GM21529 (cell line): Measurements from ENCODE around the gene BRSK2.
"Not testable (repeated sequence)": the region's sequence is repeated elsewhere in the genome, so short reads cannot be mapped to it uniquely, and the experiment has no call there.

Experiments
- ATAC-seq: cut with Tn5 transposase; IDR thresholded peaks from one replicate; pipeline ENCODE4 v1.9.1; 2021; ENCODE audit not compliant: unreplicated experiment

BRSK2 gene

DNA sequence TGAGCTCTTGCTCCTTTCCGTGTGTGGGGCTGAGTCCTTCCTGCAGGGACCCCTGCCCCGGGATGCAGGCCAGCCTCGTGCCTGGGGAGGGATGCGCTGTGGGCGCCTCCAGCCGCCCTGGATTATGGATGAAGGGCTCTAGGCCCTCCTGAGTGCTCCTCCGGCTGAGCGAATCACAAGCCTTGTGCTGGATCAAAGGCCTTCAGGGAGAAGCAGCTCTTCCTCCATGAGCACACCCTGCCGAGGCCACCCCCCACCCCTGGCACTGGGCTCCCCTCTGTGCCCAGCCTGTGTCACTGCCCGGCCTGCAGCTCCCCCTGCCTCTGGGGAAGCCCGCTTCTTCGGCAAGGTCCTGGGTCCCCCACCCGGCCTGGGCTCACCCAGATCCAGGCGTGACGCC is 43.8 kb downstream of the BRSK2 start:
- ATAC-seq: no peak

DNA sequence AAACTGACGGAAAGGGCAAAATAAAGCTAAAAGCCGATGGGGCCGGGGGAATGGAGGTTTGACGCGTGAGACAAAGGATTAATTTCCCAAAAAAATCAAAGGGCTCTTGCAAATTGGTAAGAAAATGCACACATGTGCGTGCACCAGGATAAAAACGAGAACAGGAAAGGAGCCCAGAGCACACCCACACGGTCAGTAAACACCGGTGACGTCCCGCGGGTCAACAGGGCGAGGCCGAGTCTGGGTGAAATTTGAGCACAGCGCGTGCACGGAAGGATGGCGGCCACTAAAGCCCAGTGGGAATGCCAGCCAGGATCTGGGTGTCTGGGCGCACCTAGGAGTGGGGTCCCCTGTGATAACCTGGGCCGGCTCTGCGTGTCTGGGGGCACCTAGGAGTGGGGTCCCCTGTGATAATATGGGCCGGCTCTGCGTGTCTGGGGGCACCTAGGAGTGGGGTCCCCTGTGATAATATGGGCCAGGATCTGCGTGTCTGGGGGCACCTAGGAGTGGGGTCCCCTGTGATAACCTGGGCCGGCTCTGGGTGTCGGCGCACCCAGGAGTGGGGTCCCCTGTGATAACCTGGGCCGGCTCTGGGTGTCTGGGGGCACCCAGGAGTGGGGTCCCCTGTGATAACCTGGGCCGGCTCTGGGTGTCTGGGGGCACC is 44.4 kb downstream of the BRSK2 start:
- no peak for ATAC-seq

DNA sequence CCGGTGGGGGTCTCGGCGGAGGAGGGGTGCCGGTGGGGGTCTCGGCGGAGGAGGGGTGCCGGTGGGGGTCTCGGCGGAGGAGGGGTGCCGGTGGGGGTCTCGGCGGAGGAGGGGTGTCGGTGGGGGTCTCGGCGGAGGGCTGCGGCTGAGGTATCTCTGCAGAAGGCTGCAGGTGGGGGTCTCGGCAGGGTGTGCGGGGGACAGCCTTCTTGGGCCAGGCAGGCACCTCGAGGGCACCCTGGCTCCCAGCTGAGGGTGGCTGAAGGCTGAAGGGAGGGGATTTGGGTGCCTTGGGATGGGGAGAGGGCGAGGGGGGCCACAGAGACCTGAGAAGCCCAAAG is 45.7 kb downstream of the BRSK2 start:
- ATAC-seq: not testable (repeated sequence)

DNA sequence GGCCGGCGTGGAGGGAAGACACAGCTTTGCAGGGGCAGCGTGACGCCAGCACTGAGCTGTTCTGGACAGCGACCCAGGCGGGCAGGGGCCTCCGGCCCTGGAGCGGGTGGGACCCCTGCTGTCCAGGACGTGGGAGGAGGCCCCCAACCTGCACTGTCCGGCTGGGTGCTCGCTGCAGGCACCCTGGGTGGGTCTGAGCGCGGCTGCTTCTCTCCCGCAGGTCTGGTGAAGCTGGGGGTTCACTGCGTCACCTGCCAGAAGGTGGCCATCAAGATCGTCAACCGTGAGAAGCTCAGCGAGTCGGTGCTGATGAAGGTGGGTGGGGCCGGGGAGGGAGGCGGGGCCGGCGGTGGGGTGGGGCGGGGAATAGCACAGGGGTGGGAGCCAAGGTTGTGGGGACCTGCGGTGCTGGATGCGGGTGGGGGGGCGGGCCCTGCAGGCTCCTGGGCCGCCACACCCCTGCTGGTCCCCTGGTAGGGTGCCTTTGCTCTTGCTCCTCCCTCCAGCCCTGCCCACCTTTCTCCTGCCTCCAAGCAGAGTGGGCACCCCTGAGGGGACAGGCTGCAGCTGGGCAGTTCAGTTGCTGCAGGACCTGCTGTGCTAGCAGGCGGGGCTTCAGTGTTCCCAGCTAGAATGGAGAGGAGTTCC is 46.2 kb downstream of the BRSK2 start:
- no peak for ATAC-seq

DNA sequence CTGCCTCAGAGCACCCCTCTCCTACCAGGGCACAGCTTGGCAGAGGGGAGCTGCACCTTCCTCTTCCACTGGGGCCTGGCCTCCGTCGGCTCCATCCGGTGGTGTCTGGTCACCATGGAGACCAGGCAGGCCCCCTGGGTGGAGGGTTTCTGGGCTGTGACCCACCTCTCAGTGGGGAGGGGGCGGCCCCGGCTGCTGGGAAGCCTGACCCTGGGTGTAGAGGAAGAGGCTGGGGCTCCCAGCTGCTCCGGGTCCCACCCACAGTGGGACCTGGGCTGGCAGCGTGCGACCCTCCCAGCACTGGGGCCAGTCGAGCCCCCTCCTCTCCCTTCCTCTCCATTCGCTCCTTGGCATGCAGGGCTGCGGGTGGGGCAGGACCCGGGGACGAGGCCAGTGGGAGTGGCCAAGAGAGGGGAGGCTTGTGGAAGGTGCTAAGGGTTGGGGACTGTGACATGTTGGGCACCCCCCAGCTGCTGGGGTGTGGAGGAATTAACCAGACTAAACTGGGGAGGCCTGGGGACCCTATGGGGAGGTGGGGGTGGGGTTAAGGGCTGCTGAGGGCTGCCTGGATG is 46.8 kb downstream of the BRSK2 start:
- ATAC-seq: no peak

DNA sequence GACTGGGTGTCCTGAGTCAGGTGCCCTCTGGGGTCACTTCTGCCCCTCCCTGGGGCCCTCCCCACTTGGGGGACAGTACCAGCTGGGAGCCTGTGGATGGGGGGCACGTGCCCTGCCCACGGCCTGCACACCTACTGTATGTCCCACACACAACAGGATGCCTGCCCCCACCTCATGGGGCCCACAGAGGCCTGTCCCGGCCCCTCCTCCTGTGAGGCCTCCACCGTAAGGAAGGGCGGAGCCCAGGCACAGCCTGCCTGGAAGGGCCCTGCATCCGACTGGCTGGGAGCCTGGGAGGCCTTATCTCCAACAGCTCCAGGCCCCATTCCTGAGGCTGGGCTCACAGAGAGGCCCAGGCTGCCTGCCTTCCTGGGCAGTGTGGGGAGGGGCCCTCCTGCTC is 47.8 kb downstream of the BRSK2 start:
- ATAC-seq: no peak

DNA sequence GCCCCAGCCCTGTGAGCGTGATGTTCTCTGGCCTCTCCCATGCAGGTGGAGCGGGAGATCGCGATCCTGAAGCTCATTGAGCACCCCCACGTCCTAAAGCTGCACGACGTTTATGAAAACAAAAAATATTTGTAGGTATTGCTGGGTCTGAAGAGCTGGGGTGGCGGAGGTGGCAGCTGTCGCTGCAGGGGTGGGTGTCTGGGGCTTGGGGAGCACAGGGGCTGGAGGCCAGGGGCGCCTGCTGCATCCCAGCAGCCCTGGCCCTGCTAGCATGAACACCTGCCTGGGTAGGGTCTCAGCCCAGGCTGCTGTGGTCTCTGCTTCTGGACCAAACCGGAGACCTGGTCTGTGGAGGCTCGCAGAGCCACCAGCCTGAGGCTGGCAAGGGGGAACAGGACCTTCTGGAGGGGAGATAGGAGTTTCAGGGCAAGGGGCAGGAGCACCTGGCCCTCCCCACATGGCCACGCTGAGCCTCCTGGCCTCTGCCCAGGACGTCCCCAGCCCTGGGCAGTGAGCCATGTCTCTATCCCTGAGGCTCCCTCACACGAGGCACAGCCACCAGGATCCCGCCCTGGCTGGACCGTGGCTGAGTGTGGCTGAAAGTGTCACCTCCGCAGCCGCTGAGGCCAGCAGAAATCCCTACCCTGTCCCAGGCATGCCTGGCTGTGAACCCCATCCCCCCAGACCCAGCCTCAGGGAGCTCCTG is 48.7 kb downstream of the BRSK2 start:
- no peak for ATAC-seq

DNA sequence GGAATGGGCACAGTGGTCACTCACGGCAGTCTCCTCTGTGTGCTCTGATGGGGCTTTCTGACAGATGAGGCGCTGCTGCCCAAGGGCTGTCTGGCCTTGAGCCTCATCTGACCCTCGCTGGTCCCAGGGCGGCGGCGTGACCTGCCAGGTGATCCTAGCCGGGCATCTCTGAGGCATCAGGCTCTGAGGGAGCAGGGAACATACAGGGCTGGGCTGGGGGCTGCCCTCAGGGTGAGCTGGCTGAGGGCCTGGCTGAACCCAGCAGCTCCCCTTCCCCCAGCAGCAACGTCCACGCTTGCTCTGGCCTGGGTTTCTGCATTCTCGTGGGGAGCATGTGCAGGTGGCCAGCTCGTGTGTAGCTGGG is 49.2 kb downstream of the BRSK2 start:
- no peak for ATAC-seq

DNA sequence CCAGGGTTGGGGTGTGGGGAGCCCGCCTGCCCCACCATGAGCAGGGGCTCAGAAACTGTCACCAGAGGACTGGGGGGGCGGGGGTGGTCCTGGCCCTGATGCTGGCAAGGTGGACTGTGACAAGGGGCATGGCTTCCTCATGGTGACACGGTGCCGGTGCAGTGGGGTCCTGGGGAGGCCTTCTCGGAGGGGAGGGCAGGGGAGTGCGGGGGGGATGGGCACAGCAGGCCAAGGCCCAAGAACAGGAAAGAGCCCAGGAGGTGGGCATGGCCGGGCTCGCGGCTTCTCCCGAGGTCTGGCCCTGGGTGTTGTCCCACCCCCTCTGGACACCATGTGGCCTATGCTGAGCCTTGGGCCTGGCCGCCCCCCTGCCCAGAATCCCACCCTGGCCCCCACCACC is 49.6 kb downstream of the BRSK2 start:
- no peak for ATAC-seq

DNA sequence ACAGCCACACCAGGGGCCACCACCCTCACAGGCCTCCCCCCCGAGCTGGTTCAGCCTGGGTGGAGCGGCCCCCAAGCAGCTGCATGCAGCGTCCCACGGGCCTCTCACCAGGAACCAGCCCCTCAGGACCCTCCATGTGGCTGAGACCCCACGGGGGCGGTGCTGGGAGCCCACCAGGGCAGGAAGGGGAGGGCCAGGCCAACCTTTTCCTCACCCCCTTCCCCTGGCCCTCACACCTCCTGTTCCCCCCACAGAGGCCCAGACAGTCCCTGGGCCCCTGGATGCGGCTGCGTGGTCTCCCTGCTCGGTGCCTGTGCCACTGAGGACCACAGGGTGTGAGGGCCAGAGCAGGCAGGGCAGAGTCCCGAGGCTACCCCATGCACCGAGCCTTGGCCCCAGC is 50.3 kb downstream of the BRSK2 start:
- ATAC-seq: no peak

DNA sequence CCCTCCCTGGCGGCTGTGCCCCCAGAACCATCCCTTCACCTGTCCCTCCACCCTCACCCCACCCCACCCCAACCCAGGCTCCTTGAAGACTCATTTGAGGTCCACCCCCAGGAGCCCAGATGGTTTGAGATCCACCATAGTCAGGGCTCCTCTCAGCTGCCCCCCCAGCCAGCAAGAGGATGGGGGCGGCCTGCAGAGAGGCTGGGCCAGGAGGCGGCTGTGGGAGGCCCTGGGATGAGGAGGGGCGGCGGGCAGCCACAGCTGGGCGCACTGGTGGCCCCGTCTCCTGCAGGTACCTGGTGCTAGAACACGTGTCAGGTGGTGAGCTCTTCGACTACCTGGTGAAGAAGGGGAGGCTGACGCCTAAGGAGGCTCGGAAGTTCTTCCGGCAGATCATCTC is 50.8 kb downstream of the BRSK2 start:
- ATAC-seq: no peak

DNA sequence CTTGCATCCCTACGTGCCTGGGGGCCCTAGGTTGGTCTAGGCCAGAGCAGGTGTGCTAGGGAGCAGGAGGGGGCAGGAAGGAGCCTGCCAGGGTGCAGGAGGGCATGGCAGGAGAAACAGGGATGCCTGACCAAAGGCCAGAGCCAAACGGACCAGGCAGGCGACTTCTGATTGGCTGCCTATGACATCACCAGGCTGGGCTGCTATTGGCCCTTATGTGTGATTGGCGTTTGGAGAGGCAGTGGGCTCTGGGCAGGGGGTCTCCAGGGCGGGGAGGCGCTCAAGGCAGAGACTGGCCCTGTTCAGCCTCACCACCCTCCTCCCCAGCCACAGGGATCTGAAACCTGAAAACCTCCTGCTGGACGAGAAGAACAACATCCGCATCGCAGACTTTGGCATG is 52.4 kb downstream of the BRSK2 start:
- no peak for ATAC-seq

DNA sequence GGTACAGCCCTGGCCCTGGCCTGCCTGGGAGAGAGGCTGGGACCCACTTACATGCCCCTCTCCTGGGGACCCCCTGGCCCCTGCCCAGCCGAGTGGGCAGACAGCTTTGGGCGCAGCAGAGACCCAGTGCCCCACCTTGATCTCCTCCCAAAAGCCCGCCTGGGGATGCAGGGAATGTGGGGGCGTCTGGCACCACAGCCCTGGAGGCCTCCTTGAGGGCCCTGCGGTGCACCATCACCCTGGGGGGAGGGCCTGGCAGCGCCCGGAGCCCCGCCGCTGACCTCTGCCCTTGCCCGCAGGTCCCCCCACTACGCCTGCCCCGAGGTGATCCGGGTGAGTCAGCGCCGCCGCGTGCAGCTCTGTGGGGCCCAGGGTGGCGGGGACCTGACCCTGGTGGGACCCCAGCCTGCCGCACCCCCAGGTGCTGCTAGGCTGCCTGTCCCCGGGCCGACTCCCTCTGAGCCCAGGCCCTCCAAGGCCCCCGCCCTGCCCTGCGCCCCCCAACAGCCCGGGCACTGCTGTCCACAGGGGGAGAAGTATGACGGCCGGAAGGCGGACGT is 53.2 kb downstream of the BRSK2 start:
- ATAC-seq: no peak

DNA sequence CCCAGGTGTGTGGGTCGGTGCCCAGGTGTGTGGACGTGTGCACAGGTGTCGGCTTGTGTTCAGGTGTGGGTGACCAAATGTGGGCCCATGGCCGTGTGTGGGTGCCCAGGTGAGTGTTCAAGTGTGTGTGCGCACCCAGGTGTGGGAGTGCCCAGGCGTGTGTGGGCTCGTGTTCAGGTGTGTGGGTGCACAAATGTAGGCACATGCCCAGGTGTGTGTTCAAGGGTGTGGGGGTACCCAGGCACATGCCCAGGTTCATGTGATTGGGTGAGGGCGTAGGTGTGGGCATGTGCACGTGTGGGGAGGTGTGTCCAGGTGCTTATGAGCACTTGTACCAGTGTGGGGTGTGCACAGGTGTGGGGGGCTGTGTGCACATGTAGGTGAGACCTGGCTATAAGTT is 54.0 kb downstream of the BRSK2 start:
- no peak for ATAC-seq

DNA sequence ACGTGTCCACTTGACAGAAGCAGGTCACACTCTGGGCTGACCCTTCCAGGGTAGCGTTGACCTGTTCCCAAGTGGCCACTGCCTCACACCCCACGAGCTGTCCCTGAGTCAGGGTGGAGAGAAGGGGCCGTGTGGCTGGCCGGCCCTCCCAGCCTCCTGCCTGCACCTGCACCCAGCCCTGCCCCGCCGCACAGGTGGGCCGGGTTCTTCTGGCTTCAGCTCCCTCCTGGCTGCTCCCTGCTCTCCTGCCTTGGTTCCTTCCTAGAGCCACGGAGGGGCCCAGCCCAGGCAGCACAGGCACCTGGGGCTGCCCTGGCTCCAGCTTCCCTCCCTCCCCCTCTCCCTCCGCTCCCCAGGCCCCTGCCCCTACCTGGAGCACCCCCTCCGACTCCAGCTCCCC is 54.6 kb downstream of the BRSK2 start:
- no peak for ATAC-seq

DNA sequence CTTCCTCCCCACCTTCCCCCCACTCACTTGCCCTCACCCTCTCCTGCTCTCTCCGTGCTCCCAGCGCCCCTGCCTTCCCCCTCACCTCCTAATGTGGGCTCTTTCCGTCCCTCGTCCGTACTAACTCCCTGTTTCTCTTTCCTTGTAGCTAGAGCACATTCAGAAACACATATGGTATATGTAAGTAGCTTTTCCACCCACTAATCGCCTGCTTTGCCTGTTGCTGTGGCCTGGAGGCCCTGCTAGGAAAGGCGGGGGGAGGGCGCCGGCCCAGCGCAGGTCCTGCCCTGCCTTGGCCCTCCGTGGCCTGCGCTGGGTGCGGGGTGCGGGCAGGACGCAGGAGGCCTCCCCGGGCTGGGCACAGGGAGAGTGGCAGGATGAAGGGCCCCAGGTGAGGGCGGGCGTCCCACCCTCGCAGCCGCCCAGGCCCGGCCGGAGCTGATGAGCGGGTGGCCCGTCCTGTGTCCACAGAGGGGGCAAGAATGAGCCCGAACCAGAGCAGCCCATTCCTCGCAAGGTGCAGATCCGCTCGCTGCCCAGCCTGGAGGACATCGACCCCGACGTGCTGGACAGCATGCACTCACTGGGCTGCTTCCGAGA is 55.2 kb downstream of the BRSK2 start:
- no peak for ATAC-seq

DNA sequence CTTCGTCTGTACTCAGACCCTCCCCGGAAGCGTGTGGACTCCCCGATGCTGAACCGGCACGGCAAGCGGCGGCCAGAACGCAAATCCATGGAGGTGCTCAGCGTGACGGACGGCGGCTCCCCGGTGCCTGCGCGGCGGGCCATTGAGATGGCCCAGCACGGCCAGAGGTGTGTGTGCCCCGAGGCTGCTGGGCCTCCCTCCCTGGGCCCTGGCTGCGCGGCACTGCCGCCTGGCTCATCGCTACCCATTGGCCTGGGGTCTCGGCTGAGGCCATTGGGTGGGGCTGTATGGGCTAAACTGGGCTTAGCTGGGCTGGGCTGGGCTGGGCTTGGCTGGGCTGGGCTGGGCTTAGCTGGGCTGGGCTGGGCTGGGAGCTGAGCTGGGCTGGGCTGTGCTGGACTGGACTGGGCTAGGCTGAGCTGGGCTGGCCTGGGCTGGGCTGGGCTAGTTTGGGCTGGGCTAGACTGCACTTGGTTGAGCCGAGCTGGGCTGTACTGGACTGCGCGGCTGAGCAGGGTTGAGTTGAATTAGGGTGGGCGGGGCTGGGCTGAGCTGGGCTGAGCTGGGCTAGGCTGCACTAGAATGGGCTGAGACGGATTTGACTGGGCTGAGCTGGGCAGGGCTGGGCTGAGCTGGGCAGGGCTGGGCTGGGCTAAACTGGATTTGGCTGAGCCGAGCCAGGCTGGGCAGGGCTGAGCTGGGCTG is 56.2 kb downstream of the BRSK2 start:
- no peak for ATAC-seq

DNA sequence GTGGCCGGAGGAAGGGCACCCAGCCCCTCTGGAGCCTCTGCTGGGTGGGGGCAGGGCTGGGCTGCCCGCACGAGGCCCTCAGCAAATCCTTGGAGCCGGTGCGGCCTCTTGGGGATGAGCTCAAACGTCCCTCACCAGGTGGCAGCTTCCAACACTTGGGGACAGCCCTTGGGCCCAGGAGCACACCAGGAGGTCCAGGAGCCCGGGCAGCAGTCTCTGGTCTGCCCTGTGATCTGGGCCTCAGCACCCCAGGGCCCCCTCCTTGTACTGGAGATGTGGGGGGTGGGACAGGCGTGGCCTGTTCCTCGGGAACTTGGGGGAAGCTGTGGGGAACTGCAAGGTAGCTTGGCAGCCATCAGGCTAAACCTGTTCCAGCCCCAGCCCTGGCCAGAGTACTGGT is 56.9 kb downstream of the BRSK2 start:
- no peak for ATAC-seq

DNA sequence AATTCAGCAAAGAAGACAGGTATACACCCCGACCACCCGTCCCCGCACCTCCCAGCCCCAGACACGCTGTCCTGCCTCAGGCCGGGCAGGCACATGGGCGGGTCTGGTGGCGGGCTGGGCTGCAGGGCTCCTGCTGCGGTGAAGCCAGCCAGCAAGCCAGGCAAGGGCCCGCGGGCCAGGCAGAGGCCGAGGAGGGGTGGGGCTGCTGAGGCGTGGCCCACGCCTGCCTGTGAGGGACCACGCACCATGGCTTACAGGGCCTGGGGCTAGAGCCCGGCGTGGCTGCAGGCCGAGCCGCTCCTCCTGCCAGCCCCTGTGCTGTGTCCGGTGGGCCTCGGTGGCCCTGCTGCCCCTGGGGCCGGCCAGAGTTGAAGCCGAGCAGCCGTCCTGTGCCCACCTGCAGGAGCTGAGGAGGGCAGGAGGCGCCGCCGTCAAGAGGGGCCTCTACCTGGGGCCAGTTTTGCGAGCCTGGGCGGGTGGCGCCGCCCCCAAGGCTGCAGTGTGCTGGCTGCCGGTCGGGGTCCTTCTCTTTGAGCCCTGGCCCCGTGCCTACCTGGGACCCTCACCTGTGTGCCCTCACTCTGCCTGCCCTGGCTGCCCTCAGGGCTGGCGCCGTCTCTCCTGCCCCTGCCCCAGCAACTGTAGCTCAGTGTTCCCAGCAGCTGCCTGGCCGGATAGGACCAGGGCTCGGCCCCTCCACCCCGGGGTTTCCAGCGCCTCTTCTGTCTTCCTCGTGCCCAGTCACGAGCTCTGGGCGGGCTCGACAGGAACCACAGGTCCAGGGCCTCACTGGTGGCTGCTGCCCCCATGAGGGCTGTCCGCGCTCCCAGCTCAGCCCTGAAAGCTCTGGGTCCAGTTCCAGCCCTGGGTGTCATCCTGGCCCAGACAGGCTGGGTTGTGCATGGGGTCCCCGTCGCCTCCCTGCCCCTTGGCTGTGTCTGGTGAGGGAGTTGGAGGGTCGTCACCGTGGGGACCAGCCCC is 58.4 kb downstream of the BRSK2 start:
- ATAC-seq: no peak

DNA sequence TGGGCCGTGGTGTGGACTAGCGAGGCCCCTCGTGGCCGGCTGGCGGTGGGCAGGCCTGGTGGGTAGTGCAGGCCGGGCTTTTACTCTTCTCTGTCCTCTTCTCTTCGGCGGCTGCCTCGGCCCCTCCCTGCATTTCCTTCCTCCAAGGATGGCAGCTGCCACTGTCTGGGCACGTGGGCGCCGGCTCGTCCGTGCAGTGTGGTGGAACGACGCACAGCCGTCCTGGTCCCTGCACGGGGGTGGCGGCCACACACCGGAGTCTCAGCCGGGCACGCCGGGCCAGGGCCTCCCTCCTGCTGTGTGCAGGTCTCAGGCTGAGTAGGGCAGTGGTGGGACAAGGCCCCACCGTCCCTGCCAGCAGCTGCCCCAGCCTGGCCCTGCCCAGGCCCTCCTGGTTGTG is 59.1 kb downstream of the BRSK2 start:
- no peak for ATAC-seq
